Activated T-helper 9 cell treated with anti-CD3 and anti-CD28 coated beads, Interleukin-2, amount 50 U/mL, for 16 hours (primary cell): Measurements from ENCODE around the gene RNF31.

ENCODE experiments used
- DNase-seq: peaks from one replicate; pipeline ENCODE4 v3.0.0-alpha.2; 2020; ENCODE audit warnings: low read depth

RNF31 gene

DNA sequence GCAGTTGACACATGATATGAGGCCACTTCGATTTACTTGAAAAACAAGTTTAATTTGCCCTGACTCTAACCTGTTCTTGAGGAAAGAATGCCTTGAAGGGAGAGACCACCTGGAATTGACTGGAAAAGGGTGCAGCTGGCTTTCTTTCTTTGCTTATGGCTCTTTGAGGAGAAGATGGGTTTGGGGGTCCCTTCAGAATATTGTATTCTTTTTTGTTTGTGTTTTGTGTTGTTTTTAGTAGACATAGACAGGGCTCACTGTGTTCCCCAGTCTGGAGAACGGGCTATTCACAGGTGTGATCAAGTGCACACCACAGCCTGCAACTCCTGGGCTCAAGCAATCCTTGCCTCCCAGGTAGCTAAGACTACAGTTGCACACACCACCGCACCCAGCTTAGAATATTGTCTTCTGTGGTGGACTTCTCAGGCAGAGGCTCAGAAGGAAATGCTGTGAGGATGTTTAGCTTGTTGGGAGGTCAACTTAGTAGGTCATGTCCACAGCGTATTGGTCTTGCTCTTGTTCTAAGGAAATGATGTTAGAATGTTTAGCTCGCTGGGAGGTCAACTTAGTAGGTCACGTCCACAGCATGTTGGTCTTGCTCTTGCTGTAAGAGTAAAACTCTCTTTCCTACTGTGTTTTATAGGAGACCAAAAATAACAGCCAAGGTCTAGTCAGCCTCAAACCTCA, 31.0 kb upstream of the RNF31 start:
- no peak for DNase-seq

DNA sequence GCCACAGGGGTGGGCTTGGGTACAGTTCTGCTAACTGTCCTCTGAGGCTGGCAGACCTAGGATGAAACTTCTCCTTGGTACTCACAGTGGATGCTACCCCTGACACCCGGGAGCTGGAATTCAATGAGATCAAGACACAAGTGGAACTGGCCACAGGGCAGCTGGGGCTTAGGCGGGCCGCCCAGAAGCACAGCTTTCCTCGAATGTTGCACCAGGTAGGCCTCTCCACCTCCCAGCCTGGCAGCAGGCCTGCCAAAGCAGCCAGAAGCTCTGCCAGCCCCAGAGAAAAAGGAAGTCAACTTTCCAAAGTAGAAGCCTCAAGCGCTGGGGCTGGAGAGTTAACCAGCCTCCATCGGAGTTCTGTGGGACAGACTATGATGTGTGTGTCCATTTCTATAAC, 30.1 kb upstream of the RNF31 start:
- no peak for DNase-seq

DNA sequence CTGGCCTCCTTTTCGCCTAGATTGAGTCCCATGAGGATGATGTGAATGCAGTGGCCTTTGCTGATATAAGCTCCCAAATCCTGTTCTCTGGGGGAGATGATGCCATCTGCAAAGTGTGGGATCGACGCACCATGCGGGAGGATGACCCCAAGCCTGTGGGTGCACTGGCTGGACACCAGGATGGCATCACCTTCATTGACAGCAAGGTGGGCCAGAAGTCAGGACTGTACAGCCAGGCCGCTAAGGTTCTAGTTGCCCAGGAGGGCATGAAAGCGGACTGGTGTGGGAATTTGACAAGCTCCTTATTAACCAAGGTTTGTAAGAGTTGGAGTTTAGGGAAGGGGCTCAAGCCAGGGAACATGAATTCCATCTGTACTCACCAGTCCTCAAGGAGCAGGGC, 27.6 kb upstream of the RNF31 start:
- DNase-seq = no peak

DNA sequence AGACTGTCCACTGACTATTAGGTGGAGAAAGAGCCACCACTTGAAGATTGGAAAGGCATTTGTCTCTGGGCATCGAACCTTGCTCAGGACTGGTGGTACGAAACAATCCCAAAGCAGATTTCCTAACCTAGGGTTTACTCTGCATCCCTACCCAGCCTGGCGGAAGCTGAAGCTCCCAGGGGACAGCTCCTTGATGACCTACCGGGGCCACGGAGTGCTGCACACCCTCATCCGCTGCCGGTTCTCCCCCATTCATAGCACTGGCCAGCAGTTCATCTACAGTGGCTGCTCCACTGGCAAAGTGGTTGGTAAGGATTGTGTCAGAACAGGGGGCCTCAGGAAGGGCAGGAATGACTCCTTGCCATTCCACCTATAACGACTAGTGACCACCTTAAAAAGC, 26.1 kb upstream of the RNF31 start:
- DNase-seq = no peak

DNA sequence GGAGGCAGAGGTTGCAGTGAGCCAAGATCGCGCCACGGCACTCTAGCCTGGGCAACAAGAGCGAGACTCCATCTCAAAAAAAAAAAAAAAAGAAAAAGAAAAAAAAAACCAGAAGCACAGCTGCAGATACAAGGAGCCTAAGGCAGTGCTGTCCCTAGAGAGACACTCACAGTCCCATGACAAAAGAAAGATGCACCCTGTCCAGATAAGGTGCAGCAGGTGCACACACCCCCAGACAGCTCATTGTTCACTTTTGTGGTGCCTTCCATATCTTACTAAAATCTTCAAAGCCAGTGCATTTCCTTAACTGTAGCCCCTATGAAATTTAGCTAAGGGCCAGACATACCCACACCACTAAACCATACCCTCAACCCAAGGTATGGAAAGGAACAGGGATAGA, 24.9 kb upstream of the RNF31 start:
- DNase-seq = no peak

DNA sequence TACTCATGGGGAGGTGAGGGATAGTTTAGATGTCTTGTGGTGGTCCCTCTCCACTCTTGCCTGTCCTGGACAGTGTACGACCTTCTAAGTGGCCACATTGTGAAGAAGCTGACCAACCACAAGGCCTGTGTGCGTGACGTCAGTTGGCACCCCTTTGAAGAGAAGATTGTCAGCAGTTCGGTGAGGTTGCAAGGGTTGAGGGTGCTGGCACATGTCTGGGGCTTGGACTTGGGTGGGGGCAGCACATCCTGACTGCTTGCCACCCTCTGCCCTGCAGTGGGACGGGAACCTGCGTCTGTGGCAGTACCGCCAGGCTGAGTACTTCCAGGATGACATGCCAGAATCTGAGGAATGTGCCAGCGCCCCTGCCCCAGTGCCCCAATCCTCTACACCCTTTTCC, 24.4 kb upstream of the RNF31 start:
- DNase-seq = no peak

DNA sequence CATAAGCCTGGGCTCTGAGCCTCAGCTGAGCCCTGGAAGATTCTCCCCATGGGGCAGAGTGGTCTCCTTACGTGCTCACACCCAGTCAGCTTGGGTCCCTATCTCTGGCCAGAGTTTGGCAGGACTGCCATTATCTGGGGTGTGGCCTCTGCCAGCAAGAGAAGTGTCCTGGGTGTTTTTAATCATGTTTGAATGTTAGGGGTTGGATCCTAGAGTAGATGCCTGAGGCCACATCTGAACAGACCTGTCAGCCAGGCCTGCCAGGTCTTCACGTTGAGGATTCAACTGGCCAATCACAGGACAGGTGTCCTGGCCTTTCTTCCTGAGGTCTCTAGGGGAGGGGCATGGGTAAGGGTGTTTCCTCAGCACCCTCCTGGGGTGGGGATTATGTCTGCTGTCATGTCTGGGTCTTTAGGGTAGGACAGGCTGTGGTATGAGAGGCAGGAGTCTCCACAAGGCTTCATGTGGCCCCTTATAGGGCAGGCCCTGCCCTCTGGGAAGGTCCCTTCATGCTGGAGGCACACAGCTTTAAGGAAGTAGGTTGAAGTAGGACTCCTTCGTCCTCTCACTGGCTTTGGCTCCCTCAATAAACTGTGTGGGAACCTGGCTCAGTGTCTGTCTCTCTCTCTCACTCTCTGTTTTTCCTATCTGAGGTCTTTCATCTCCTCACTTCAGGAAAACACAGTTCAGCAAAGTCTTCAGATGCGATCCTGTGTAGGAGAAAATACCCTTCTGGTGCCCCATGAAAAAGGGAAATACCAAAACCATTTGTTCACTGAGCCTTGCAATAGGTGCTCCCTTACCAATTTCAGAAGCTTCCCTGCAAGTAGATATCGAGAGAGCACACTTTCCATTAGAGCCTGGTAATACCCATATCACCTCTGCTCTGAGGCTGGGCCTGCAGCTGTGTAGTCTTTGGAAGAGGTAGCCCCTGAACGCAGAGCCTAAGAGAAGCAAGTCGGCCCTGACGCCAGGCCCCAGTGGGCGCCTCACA, 23.6 kb upstream of the RNF31 start:
- no peak for DNase-seq

DNA sequence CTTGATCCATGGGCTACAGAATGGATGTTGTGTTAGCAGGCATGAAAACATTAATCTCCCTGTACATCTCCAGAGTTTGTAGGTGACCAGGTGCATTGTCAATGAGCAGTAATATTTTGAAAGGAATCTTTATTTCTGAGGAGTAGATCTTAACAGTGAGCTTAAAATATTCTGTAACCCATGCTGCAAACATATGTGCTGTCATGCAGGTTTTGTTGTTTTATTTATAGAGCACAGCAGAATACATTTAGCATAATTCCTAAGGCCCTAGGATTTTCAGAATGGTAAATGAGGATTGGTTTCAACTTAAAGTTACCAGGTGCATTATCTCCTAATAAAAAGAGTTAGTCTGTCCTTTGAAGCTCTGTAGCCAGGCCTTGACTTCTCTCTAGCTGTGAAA, 20.4 kb upstream of the RNF31 start:
- DNase-seq = no peak

DNA sequence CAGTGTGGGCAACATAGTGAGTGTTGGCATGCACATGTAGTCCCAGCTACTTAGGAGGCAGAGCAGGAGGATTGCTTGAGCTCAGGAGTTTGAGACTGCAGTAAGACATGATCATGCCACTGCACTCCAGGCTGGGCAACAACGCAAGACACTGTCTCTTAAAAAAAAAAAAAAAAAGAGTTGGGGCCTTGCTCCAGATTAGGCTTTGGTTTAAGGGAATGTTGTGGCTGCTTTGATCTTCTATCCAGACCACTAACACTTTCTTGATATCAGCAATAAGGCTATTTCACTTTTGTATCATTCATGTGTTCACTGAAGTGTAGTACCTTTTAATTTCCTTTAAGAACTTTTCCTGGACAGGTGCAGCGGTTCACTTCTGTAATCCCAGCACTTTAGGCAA, 19.6 kb upstream of the RNF31 start:
- DNase-seq = no peak

DNA sequence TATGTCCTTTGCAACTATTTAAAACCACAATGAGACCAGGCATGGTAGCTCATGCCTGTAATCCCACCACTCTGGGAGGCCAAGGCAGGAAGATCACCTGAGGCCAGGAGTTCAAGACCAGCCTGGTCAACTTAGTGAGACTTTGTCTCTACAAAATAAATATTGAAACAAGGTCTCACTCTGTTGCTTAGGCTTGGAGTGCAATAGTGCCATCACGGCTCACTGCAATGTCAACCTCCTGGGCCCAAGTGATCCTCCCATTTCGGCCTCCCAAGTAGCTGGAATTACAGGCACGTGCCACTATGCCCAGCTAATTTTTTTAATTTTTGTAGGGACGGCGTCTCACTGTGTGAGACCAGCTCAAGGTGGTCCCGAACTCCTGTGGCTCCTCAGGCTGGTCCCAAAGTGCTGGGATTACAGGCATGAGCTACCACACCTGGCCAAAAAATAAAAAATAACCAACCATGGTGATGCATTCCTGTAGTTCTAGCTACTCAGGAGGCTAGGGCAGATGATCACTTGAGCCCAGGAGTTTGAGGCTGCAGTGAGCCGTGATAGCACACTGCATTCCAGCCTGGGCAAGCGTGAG, 17.8 kb upstream of the RNF31 start:
- no peak for DNase-seq

DNA sequence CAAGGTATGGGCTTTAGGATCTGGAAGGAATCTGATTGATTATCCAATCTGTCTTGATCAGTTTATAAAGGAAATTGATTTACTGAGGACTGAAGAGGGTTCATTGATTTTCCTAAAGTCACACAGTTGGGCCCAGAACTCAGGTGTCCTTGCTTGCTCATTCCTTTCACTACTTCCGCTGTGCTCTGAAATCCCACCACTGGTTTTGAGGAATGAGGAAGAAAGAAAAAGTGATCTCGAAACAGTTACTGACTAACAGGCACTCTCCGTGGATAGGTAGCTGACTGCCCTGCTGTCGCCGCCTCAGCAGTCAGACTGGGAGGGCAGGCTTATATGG, 16.9 kb upstream of the RNF31 start, which contains the start of gene FITM1:
Gene FITM1, plus strand, starts transcription at position 280 of the 337 bp plus-strand sequence. CDS start 905 bp downstream, outside the sequence.
- no peak for DNase-seq

DNA sequence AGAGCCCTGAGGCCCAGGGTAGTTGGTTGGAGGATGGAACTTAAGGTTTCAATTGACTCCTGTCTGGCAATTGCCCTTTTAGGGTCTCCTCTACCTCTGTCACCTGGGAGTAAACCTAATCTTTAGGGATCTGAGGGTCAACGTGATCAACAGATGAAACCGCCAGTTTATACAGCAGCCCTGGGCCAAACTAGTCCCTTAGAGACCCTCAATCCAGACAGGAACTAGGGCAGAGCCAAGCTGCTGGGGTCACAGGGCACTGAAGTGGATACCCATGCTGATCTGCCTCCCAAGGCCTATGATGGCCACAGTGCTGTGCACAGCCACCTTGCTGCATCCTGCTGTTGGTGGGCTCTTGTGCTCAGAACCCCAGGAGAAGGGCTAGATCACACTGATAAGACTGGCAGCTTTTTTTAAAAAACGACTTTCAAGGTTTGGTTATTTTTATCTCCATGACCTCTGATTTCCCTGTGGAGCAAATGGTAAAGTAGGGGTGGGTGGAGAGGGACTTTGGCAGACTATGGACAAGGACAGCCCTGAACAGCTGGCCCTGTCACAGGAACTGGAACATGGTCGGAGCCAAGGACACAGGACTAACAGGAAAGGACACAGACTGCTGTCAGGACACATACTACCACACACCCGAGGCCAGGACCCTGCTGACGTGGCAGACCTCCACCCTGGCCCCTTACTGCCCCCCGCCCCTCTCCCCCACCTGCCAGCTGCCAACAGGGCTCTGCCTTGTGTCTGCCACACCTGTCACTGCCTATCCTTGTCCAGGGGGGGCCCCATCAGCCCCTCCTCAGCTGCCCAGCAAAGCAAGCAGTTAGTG, 16.4 kb upstream of the RNF31 start:
- no peak for DNase-seq

DNA sequence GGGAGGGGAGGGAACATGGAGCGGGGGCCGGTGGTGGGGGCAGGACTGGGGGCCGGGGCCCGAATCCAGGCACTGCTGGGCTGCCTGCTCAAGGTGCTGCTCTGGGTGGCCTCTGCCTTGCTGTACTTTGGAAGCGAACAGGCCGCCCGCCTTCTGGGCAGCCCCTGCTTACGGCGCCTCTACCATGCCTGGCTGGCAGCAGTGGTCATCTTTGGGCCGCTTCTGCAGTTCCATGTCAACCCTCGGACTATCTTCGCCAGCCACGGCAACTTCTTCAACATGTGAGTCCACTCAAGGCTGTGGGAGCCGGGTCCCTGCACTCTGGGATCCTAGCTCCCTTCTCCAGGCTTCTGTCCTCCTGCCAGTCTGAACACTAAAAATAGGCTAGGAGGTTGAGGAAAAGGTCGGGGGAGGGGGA, 15.7 kb upstream of the RNF31 start:
- DNase-seq = no peak

DNA sequence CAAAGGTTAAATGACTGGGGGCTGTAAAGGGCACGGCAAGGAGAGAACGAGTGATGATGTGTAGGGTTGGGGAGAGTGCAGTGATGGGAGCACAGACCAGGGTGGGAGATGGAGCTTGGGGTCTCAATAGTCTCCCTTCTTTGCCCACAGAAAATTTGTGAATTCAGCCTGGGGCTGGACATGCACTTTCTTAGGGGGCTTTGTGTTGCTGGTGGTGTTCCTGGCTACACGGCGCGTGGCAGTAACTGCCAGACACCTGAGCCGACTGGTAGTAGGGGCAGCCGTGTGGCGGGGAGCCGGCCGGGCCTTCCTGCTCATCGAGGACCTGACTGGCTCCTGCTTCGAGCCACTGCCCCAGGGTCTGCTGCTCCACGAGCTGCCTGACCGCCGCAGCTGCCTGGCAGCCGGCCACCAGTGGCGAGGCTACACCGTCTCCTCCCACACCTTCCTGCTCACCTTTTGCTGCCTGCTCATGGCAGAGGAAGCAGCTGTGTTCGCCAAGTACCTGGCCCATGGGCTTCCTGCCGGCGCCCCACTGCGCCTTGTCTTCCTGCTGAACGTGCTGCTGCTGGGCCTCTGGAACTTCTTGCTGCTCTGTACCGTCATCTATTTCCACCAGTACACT, 15.1 kb upstream of the RNF31 start:
- DNase-seq = no peak

DNA sequence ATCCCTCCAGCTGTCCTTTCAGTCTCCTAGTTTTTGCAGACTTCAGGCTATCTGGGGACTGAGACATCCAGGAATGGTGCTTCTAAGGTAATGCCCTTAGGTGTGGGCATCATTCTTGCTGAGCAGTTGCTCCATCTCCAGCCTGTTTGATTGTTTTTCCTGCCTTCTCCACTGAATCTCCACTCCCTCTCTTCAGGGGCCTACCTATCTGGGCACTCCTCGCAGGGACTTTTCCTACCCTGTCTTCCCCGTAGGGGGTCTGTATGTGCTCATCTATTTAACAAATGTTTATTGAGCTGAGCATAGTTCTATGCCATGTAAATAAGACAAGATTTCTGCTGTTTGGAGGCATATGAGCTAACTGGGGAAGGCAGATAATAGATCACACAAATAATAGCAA, 14.3 kb upstream of the RNF31 start:
- no peak for DNase-seq

DNA sequence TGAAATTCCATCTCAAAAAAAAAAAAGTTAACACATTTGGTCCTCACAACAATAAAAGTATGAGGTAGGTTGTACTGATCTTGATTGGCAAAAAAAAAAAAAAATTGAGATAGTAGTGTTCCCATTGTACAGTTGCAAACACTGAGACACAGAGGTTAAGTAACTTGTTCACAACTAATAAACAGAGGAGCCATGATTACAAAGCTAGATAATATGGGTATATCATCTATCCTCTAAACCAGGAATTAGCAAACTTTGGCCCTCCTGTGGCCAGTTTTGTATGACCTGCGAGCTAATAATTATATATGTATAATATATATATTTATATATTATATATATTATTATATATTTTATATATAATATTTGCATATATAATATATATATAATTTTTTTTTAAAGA, 13.6 kb upstream of the RNF31 start:
- no peak for DNase-seq

DNA sequence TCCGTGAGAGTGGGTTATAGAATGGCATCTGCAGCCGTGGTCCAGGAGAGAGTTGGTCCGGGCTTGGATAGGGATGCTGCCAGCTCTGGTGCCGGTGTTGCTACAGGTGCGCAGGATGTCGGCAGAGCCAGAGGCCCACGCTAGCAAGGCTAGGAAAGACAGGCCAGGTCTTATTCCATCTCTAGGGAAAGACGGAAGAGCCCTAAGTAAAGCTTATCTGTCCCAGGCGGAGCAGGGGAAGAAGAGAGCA, 11.8 kb upstream of the RNF31 start:
- DNase-seq = no peak

DNA sequence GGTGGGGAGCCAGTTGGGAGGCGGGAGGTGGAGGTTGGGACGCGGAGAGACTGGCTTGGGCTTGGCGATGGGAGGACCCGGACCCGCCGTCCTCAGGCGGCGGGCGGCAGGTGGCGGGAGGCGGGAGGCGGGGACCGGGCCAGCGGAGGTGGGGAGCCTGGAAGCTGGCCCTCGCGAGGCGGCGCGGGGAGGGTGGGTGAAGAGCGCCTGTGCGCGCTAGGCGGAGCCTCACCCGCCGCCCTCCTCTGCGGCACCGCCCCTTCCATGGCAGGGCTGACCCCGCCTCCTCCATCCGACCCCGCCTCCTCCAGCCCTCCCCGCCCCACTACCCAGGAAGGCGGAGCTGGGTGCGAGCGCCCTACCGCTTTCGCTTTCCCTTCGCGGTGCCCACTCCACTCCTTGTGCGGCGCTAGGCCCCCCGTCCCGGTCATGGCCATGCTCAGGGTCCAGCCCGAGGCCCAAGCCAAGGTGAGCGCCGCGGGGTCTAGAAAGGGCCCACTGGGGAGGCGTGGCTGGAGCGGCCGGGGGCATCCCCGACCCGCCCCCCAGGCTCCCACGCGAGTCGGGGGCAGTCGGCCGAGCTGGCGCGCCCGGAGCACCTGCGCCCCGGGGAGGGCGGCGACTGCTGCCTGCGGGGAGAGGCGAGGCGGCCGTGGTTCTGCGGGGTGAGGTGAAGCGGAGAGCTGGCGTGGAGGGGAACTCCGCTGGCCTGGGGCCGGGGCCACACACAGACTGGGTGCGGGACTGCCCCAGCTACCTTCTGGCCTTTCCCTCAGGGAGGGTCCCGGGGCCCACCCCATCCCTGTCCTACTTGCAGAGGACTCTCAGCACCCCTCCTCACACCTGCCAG, 11.2 kb upstream of the RNF31 start, which contains the start of gene PSME1:
Gene PSME1, plus strand, starts transcription at position 361 of the 850 bp plus-strand sequence. Its CDS starts 69 bp downstream, at position 430.
- peak; percentile 91 for DNase-seq

DNA sequence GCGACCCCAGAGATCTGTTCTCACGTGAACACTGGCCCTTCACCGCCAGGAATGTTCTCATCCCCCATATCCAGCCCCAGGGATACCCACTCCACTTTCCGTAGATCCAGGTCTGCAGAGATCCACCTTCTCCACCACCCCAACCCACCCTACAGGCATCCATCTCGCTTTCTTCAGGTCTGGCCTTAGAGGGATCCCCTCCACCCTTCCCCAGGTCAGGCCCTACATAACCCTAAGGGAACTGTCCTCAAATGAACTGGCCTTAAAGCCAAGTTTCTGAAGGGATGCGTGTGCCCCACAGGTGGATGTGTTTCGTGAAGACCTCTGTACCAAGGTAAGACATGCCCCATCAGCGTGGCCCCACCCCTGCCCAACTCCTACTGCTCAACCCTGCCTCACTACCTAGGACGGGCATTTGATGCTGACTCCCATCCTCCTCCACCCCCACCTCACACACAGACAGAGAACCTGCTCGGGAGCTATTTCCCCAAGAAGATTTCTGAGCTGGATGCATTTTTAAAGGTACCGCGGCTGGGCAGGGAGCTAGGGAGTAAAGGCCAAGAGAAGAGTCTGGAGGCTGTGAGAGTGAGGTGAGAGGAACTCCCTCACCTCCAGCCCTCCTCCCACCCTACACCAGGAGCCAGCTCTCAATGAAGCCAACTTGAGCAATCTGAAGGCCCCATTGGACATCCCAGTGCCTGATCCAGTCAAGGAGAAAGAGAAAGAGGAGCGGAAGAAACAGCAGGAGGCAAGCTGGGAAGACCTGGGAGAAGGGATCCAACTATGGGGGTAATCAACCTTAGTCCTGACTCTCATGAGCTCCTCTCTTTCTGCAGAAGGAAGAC, 10.4 kb upstream of the RNF31 start:
- DNase-seq = no peak
